Subcutaneous abdominal adipose tissue (tissue), 5 donors: ENCODE measurements around the gene UBE2E2.

ENCODE experiments used
- H3K27ac ChIP-seq: one replicate; pipeline ENCODE4 v1.7.0; 2013; ENCODE audit warnings: low read depth, mild to moderate bottlenecking, inconsistent platforms, low read length, moderate library complexity
- H3K27me3 ChIP-seq, 5 donors: one replicate each; pipeline ENCODE4 v1.7.0; 2013; ENCODE audit warnings: low read length in 5 of 5, inconsistent platforms in 1 of 5; ENCODE audit not compliant: control insufficient read depth in 5 of 5, insufficient read depth in 4 of 5
- H3K36me3 ChIP-seq, 5 donors: one replicate each; pipeline ENCODE4 v1.7.0; 2013; ENCODE audit warnings: low read length in 5 of 5; ENCODE audit not compliant: control insufficient read depth in 5 of 5, insufficient read depth in 5 of 5
- H3K4me1 ChIP-seq, 5 donors: one replicate each; pipeline ENCODE4 v1.7.0; 2013; ENCODE audit warnings: low read length in 5 of 5, mild to moderate bottlenecking in 3 of 5, moderate library complexity in 1 of 5; ENCODE audit not compliant: control insufficient read depth in 5 of 5, insufficient read depth in 5 of 5
- H3K4me3 ChIP-seq, 5 donors: one replicate each; pipeline ENCODE4 v1.7.0; 2013; ENCODE audit warnings: low read length in 5 of 5, low read depth in 1 of 5
- H3K9ac ChIP-seq, 5 donors: one replicate each; pipeline ENCODE4 v1.7.0; 2013; ENCODE audit warnings: low read length in 5 of 5, mild to moderate bottlenecking in 4 of 5, moderate library complexity in 3 of 5
- H3K9me3 ChIP-seq, 5 donors: one replicate each; pipeline ENCODE4 v1.7.0; 2013; ENCODE audit warnings: low read length in 5 of 5; ENCODE audit not compliant: control insufficient read depth in 5 of 5
- donor health status: healthy.
- donor health status: healthy.
- donor health status: healthy.
- donor health status: healthy.
- donor health status: healthy.

UBE2E2 gene

DNA sequence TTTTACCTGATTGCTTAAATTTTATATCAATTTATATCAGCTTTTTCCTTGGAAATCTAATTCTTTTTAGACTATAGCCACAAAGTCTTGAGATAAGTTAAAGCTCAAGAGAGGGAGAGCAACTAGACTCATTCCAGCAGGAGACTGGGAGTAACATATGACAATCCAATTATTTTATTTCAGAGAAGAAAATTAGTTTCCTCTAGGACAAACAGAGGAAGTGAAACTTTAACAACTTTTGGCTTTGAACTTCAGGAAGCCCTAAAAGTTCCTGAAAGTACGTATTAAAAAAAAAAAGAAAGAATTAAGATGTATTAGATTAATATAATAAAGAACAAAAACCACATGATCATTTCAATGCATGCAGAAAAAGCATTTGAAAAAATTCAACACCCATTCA lies 13.9 kb upstream of the UBE2E2 start:
- Histone ChIP-seq H3K9ac (no peak overlapping the region), H3K4me1 (peaks cover 0 to 8% (median 0%) of the 10 kb centered on the region in 5 donors), H3K36me3 (no peaks in the 10 kb centered on the region), H3K4me3 (no peak overlapping the region), H3K9me3 (no peaks in the 10 kb centered on the region), H3K27me3 (no peaks in the 10 kb centered on the region), H3K27ac (no peak overlapping the region)

DNA sequence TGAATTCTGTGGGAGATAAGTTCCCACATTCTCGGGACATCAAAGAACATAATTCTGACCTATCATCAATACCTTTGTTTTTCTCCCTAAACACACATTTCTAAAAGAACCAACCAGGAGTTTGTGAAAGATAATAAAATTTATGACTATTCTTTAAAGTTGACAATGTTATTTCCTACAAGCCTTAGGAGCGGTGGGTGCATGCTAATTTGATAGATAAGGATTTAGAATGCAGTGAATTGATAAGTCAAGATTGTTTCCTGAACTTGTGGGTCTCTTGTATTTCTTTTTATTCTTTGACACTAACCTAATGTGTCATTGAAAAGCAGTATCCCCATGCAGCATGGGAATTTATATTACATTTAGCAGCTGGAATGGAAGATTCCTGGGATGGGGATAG lies 10.3 kb upstream of the UBE2E2 start:
- H3K9me3 ChIP-seq: no peaks in the 10 kb centered on the region
- no peak overlapping the region for H3K9ac ChIP-seq
- H3K27me3 ChIP-seq: no peaks in the 10 kb centered on the region
- no peaks in the 10 kb centered on the region for H3K36me3 ChIP-seq
- H3K27ac ChIP-seq: no peak overlapping the region
- no peak overlapping the region for H3K4me3 ChIP-seq
- peaks cover 0 to 16% (median 12%) of the 10 kb centered on the region in 5 donors for H3K4me1 ChIP-seq

DNA sequence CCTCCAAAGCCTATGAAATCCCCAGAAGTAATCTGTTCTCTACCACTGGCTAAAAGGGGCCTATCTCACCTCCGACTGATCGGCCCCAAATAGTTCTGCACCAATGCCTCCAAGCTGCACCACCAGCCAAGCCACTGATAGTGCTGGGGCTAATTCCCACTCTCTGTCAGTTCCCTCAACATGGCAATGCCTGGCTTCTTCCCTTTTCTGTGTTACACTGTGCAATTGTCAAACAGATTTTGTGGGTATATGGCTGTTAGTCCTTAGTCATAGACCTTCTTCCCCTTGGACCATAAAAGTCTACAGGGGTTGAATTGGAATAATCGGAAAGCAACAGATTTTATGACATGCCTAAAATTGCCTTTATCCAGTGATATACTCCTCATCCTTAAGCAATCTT lies 9.3 kb upstream of the UBE2E2 start:
- no peaks in the 10 kb centered on the region for H3K27me3 ChIP-seq
- H3K9ac ChIP-seq: no peak overlapping the region
- no peak overlapping the region for H3K27ac ChIP-seq
- H3K4me3 ChIP-seq: no peak overlapping the region
- no peaks in the 10 kb centered on the region for H3K36me3 ChIP-seq
- H3K4me1 ChIP-seq: peaks cover 0 to 26% (median 15%) of the 10 kb centered on the region in 5 donors
- no peaks in the 10 kb centered on the region for H3K9me3 ChIP-seq

DNA sequence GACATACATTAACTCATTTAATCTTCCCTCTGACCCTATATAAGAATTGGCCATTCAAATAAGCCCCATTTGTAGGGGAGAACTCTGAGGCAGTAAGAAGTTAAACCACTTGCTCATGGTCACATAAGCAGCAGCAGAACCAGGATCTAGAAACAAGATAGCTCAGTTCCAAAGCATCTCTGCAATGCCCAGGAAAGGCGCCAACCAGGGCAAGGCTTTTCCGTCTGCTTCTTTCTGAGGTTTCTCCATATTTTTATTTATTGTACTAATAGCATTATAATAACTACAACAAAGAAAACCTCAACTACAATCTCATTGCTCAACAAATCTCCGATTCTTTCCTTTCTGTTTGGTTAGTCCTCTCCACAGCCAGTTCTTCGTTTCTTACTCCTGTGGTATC lies 4.3 kb upstream of the UBE2E2 start:
- Histone ChIP-seq H3K9me3 (no peaks in the 10 kb centered on the region), H3K27ac (peak overlapping the region; percentile 33)

DNA sequence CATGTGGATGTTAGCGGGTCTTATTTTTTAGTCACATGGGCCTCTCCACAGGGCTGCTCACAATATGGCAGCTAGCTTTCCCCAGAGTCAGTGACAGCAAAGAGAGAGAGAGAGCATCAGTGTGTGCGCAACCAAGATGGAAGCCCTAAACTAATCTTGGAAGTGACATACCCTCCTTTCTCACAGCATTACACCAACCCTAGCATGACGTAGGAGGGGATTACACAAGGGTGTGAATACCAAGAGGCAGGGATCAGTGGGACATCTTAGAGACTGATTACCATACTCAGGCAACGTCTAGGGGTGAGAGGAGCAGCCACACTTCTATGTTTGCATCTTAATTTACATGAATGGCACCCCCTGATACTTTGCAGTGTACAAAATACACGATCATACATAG lies 3.5 kb upstream of the UBE2E2 start:
- Histone ChIP-seq H3K27ac (no peak overlapping the region), H3K36me3 (no peaks in the 10 kb centered on the region), H3K4me1 (peaks cover 2 to 43% (median 37%) of the 10 kb centered on the region in 5 donors), H3K27me3 (no peaks in the 10 kb centered on the region), H3K9me3 (no peaks in the 10 kb centered on the region), H3K9ac (no peak overlapping the region), H3K4me3 (no peak overlapping the region)

More for the DNA sequence above, 4.3 kb upstream of the UBE2E2 start:
- H3K4me3 ChIP-seq: no peak overlapping the region
- H3K9ac ChIP-seq: no peak overlapping the region
- H3K27me3 ChIP-seq: no peaks in the 10 kb centered on the region
- H3K4me1 ChIP-seq: peaks cover 2 to 37% (median 29%) of the 10 kb centered on the region in 5 donors
- H3K36me3 ChIP-seq: no peaks in the 10 kb centered on the region

DNA sequence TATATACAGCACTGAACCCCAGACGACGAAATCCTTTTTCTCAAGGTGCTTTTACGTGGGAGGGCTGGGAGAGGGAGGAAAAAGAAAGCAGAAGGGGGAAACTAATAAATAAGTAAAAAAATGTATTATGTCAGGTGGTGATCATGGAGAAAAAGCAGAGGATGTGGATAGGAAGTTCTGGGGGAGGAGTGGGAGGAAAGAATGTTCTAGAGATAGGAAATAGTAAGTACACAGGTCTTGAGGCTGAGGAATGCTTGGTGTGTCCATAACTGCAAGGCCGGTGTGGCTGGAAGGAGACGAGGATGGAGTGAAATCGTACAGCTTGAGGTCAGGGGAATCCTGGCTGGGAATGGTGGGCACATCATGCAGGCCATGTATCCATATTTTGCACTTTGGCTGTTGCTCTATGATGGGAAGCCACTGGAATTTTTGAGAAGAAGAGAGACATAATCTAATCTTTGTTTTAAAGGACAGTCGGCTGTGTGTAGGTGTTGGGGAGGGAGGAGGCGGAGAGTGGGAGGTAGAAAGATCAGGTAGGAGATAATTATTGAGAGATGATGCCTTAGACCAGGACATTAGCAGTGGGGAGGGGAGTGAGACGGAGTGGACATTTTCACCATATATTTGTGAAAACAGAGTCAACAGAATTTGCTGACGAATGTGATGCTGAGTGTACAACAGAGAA lies 1.8 kb upstream of the UBE2E2 start:
- Histone ChIP-seq H3K4me1 (peaks cover 2 to 41% (median 33%) of the 10 kb centered on the region in 5 donors), H3K27ac (no peak overlapping the region), H3K36me3 (no peaks in the 10 kb centered on the region), H3K9ac (no peak overlapping the region), H3K9me3 (no peaks in the 10 kb centered on the region), H3K4me3 (no peak overlapping the region), H3K27me3 (no peaks in the 10 kb centered on the region)

DNA sequence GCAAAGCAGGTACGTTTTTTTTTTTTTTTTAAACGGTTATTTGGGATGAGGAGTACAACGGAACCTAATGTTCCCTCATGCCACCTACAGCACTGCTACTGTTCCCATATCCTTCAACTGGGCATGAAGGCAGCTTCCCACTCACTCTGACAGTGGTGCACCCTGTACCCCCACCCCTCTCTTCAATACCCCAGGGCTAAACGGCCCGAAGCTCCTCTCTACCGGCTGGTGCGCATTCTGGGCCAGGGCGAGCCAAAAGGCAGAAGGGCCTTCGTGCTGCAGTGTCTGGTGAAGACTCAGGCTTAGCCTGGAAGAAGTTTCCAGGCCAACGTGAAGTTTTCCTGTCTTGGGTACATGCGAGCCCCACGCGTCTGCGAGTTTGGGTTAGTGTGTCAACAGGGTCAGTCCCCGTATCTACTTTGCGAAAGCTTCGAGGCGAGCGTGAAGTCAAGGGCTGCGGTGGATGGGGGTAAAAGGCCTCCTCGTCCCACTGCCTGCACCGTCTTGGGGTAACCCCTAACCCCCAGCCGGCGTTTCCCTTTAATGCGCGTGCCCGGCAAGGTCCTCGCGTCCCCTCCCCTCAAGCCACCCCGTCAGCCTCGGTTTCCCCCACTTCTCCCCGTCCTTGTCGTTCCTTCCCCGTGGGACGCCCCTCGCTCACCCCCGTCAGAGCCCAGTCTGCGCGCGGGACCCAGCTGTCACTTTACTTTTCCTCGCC lies 765 bp upstream of the UBE2E2 start:
- Histone ChIP-seq H3K9me3 (no peaks in the 10 kb centered on the region), H3K9ac (peak overlapping the region; percentile 56 to 89 (median 78)), H3K4me1 (peaks cover 2 to 40% (median 33%) of the 10 kb centered on the region in 5 donors), H3K27ac (peak overlapping the region; percentile 92), H3K27me3 (no peaks in the 10 kb centered on the region), H3K36me3 (no peaks in the 10 kb centered on the region), H3K4me3 (peak overlapping the region; percentile 76 to 91 (median 84))

DNA sequence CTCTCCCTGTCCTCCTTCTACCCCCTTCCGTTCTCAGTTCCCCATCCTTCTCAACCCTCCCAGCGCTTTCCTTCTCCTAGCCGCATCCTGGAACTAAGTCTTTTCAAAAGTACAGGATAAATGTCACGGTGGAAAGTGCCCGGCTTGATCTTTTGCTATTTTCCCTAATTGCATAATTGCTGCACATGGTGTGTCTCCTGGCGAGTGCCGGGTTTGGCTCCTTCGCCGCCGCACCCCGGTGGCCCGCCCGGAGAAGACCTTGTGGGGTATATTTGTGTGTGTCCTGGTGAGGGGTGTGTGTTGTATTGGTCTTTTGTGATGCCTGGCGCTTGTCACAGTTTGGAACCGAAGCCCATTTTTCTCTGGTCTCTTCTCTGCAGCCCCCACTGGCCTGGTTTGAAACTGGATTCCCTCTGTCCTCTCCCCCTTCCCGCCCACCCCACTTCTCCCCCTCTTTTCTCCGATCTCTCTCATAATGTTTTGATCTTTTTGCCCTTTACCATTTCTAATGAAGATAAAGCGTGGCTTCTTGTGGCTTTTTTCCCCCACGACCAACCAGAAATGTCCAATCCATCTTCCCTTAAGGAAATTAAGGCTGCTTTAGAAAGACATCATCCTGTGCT lies 692 bp downstream of the UBE2E2 start:
- Histone ChIP-seq H3K36me3 (no peaks in the 10 kb centered on the region), H3K4me3 (peak overlapping the region; percentile 80 to 95 (median 91)), H3K9ac (peak overlapping the region; percentile 74 to 92 (median 86)), H3K27me3 (no peaks in the 10 kb centered on the region), H3K9me3 (no peaks in the 10 kb centered on the region), H3K4me1 (peaks cover 2 to 32% (median 24%) of the 10 kb centered on the region in 5 donors), H3K27ac (peak overlapping the region; percentile 92)

DNA sequence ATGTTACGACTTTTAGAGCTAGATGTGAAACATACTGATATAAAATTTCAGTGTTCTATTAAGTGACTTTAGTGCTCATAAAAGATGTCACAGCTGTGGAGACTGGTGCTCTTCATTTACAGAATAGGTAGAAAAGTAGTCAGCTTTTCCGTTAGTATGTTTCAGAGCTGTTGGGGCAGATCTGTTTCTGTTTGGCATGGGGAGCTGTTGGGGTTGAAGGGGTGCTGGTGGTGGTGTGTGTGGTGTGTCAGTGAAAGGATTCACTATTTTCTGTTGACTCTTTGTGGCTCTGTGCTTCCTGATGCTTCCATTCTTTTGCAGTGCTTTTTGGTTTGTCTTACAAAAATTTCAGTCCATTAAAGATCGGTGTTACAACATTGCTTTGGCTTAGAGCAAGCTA lies 3.2 kb downstream of the UBE2E2 start:
- Histone ChIP-seq H3K27ac (no peak overlapping the region), H3K4me3 (no peak overlapping the region), H3K9ac (no peak overlapping the region), H3K4me1 (peaks cover 0 to 25% (median 19%) of the 10 kb centered on the region in 5 donors), H3K9me3 (no peaks in the 10 kb centered on the region), H3K27me3 (no peaks in the 10 kb centered on the region), H3K36me3 (peaks cover 0 to 4% (median 0%) of the 10 kb centered on the region in 5 donors)

DNA sequence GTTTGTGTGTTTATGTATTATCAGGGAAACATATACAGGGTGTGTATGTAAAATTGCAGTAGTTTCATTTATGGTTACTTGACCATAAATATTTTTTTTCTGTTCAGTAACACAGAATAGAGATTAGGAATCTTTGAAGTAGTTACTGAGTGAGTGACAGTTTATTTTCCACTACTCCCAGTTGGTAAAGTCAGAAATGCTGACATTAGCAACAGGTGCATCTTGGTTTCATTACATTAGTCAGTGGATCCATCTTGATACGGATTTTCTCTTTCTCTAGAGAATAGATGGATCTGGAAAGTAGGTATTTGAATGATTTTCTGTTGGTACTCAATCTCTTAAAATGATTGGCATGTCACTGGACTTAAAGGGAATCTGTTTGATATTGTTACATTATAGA lies 6.0 kb downstream of the UBE2E2 start:
- no peak overlapping the region for H3K4me3 ChIP-seq
- H3K27ac ChIP-seq: no peak overlapping the region
- peaks cover 0 to 16% (median 10%) of the 10 kb centered on the region in 5 donors for H3K4me1 ChIP-seq
- no peaks in the 10 kb centered on the region for H3K27me3 ChIP-seq
- no peaks in the 10 kb centered on the region for H3K9me3 ChIP-seq
- no peak overlapping the region for H3K9ac ChIP-seq
- peaks cover 0 to 4% (median 0%) of the 10 kb centered on the region in 5 donors for H3K36me3 ChIP-seq
